ENCODE data around the gene TFDP1.

TFDP1 gene

GRCh38 chr13:113650275-113650674 lies 65.7 kb downstream of the TFDP1 start:
- no peak for DNase-seq (ENCODE audit: low read depth, low spot score)

- no peak for DNase-seq (ENCODE audit: low read depth, low spot score)
Measured at GRCh38 chr13:113650731-113651148, 66.2 kb downstream of the TFDP1 start.

DNA sequence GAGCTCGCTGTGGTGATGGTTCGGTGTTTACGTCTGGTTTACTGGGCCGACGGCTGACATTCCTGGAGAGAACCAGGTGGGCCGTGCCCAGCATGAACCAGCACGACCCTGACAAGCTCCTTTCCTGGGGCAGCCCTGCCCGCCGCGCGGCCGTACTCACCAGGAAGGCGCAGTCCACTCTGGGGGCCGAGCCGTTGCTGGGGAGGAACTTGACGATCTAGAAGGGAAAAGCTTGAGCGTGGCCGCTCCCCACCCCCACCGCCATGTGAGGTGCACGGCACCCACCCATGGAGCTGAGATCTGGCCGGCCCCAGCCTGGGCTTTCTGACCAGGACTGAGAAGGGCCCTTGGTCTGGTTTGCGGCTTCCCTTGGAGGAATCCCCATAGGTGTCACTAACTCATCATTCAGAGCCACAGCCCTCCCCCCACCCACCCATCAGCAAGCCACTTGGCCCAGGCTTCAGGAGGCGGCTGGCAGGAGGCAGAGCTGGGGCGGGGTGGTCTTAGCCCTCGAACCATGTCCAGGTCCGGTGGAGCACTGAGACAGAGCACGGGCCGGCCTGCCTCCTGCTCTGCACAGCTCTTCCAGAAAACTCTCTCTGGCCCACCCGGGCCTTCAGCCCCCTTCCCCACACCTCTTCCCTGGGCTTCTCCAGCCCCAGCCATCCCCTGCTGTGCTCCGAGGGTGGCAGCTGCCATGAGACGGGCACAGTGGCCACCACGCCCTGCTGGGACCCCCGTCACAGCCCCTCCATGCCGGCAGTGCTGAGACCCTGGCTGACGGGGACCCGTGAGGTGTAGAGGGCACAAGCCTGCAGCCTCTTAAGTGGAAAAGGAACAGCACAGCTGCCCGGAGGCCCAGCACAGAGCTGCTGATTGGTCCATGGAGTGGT lies 67.2 kb downstream of the TFDP1 start:
- DNase-seq (ENCODE audit: low read depth, low spot score), result no peak

- no peak for DNase-seq (ENCODE audit: low read depth, low spot score)
Measured at GRCh38 chr13:113652404-113653263, 68.1 kb downstream of the TFDP1 start.

DNA sequence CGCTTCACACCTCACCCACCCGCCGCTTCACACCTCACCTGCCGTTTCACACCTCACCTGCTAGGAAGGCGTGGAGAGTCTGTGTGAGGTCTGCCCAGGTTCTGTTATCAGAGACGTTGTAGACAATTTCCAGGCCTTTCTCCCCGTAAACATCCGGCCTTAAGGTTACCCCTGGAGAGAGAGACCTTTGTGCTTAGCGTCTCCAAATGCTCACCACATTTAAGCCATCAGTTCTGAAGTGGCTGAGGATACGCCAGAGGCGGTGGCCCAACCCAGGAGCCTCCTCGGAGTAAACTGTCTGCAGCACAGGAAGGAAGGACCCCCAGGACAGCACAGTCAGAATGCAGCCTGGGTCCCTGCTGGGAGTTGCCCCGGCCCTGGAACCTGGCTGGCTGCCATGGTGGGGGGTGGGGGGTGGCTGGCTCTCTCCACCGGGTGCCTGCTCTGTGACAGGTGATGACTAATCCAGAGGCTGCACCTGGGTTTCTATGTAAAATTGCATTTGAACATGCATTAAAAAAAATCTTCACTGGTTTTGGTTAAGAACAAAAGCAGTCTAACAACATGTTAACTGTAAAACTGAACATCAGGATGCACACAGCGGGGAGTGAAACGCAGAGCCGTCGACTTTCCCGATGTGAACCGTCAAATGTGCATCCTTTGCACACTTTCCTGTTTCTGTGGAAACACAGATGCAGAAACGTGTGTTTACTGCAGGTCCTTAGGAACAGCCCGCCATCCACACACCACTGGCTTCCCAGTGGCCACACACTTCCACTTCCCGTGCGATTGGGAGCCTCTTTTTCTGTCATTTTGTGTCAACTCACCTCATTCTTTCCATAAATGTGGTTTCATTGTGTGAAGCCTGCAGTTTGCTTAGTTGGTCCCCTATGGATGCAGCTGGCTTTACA lies 69.0 kb downstream of the TFDP1 start:
- DNase-seq (ENCODE audit: low read depth, low spot score), result no peak

DNA sequence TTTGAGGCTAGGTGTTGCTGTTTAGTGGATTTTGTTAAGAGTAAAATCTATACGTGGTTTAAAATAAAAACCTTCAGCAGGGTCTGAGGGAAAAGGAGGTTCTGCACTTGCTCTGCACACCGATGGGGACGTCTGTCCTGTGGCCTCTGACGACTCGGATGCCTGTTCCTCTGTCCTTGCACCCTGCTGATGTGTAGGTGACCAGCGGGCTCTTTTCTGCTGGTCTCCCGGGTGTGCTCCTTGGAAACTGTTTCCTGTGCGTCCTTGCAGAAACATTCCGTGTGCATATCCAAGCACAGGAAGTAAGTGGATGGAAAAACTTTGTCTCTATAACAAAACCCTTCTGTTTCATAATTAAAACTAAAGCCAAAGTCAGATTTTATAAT lies 69.6 kb downstream of the TFDP1 start:
- DNase-seq (ENCODE audit: low read depth, low spot score), result no peak

DNA sequence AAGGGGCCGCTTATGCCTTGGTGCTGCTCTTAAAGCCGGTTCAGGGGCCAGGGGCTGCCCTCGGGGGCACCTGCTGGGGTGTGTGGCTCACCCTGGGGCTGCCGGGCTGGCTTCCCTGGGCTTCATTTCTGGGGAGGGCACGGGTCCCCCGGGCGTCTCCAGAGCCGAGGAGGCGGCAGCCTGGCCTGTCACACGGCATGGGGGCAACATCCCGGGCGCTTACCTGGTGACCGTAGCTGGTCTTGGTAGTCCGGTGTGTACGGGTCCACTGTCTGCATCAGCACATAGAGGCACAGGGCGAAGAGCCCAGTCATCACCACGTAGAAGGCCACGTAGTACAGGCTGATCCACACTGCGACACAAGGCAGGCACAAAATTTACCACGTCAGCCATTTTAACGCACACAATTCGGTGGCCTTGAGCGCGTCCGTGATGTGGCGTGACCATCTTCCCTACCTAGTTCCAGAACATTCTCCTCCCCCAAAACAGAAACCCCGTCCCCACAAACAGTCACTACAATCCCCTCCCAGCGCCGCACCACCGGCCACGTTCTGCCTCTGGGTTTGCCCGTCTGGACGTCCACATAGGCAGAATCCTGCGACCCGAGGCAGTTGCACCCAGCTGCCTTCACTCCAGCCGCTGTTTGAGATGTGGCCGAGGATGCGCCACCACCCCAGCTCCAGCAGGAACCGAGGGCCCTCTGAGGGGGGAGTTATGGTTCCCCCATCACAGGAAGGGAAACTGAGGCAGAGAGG lies 70.2 kb downstream of the TFDP1 start:
- DNase-seq (ENCODE audit: low read depth, low spot score), result no peak

DNA sequence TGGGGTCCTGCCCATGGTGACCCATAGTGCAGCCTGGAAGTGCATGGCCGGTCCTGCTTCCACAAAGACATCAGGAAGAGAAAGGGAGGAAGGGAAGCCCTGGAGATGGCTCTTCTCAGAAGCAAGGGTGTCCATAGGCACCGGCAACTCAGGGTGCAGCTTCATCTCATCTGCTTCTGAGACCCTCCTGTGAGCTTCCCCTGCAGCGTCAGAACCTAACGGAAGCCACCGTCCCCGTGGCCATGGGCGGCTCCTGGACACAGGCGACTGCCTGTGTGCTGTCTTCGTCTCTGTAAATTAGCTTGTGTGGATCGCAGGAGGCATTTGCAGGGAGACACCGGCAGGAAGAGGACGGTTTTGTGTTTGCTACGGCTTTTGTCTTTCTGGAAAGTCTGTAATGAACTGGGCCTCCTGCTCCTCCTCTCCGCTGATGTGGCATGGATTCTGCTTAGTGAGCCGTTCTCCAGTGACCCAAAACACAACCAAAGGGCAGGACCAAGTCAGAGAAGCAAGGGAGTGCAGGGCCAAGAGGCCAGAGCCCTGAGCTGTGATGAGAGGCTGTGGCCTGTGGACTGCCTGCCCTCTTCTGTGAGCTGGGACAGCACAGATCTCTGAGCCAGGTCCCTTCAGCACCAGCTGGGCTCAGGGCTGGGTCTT lies 70.9 kb downstream of the TFDP1 start:
- no peak for DNase-seq (ENCODE audit: low read depth, low spot score)

- no peak for DNase-seq (ENCODE audit: low read depth, low spot score)
Measured at GRCh38 chr13:113656003-113656588, 71.5 kb downstream of the TFDP1 start.

- no peak for DNase-seq (ENCODE audit: low read depth, low spot score)
Measured at GRCh38 chr13:113656831-113657671, 72.5 kb downstream of the TFDP1 start.

DNA sequence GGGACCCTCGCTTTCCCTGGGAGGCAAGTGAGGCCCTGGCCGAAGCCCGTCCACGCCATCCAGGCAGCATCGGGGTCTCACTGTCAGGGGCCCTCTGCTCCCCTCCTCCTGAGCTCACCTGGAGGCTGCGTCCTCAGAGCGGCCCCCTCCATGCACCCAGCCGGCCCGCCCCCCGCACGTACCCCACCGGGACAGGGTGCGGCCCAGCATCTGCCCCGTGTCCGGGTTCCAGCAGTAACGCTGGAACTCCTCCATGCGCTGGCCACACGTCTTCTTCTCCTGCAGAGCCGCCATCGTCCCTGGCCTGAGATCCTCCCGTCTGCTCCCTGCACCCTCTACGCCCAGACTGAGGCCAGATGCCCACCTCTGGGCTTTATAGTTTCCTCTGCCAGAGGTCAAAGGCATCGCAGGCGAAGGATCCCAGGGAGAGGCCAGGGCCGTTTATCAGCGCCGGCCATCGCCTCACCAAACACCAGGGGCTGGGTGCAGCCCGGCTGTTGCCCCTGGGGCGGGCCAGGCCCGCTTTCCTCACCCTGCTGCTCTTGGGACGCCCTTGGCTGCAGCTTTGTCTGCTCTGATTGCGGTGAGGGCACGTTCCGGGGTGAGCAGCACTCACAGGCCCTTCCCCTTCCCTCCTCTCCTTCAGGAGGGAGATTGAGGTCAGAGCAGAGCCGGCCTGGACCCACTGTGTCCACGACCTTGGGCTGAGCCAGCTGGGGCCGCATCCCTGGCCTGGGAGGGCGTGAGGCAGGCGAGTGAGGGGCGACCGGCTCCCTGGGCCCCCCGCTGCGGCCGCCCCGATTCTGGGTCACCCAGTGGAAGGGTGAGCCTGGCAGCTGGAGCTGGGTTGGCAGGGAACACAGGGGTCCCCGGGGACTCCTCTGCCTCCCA lies 73.5 kb downstream of the TFDP1 start, which contains the start of gene ATP4B:
Gene ATP4B, minus strand, starts transcription at position 348 of the 891 bp plus-strand sequence. Its CDS starts 54 bp downstream, at position 294.
- DNase-seq (ENCODE audit: low read depth, low spot score), result no peak

DNA sequence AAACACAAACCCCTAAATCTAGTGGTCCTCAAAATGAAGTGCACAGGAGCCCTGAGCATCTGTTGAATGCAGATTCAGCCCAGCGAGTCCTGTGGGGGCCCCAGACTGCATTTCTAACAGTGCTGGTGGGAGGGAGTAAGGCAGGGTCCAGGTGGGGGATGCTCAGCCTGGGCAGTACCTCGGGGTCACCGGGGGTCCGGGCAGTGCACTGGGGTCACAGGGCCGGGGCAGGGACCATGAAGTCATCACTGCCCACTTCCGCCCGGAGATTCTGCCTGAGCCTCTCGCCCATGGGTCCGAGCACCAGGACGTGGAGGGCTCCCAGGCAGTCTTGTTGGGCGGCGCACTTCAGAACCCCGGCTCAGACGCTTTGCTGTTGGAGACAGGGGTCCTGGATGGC lies 74.3 kb downstream of the TFDP1 start:
- no peak for DNase-seq (ENCODE audit: low read depth, low spot score)

- no peak for DNase-seq (ENCODE audit: low read depth, low spot score)
Measured at GRCh38 chr13:113659337-113659736, 74.8 kb downstream of the TFDP1 start.

GRCh38 chr13:113660066-113660465 lies 75.5 kb downstream of the TFDP1 start:
- no peak for DNase-seq (ENCODE audit: low read depth, low spot score)

DNA sequence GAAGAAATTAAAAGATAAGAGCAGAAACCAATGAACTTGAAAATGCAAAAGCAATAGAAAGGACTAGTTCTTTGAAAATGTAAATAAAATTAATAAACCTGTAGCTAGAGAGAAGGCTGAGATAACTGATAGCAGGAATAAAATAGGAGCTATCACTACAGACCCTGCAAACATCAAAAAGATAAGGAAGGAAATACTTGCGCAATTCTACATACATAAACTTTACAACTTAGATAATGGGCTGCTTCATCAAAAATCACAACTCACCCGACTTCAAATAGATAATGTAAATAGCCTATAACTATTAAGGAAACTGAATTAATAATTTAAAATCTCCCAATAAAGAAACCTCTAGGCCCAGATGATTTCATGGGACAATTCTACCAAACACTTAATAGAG lies 77.0 kb downstream of the TFDP1 start:
- DNase-seq (ENCODE audit: low read depth, low spot score), result no peak

- DNase-seq (ENCODE audit: low read depth, low spot score), result no peak
Measured at GRCh38 chr13:113663934-113664333, 79.4 kb downstream of the TFDP1 start.

DNA sequence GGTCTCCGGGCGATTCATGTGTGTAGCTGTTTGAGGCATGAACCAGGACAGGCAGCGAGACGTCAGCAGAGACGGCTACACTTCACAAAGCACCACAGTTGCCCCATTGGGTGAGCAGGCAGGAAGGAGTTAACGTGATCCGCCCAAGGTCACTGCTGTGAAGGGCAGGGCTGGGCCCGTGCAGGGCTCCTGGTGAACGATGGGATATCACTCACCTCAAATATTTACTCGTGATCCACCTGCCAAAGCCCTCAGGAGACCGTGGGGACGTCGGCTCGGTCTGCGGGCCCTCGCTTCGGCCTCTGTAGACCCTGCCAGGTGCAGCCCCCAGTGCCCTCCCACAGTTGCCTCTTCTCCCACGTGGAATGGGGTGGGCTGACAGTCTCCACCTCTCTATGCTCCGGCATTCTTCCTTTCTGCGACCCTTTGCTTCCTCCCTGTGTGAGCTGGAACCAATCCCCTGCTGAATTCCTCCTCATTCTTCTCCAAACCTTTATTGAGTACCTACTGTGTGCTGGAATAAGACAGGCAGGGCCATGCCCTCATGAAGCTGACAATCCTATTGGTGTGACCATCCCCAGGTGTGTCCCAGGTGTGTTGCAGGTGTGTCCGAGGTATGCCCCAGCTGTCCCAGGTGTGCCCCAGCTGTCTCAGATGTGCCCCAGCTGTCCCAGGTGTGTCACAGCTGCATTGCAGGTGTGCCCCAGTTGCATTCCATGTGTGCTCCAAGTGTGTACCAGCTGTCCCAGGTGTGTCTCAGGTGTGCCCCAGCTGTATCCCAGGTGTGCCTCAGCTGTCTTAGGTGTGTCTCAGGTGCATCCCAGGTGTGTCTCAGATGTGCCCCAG lies 80.4 kb downstream of the TFDP1 start:
- DNase-seq (ENCODE audit: low read depth, low spot score), result no peak
